ENCODE data around the gene ARFGAP2. TPM values are rescaled to one million over a fixed set of nuclear protein-coding genes. Genes with fewer than 3 reads are reported as not detected.

Gene ARFGAP2
- total and polyA plus RNA-seq, 2 of the 8 experiments (the other 6 are each of a cell fraction or from before 2014, with no cell fraction given) = 50.2 to 64.0 TPM

DNA sequence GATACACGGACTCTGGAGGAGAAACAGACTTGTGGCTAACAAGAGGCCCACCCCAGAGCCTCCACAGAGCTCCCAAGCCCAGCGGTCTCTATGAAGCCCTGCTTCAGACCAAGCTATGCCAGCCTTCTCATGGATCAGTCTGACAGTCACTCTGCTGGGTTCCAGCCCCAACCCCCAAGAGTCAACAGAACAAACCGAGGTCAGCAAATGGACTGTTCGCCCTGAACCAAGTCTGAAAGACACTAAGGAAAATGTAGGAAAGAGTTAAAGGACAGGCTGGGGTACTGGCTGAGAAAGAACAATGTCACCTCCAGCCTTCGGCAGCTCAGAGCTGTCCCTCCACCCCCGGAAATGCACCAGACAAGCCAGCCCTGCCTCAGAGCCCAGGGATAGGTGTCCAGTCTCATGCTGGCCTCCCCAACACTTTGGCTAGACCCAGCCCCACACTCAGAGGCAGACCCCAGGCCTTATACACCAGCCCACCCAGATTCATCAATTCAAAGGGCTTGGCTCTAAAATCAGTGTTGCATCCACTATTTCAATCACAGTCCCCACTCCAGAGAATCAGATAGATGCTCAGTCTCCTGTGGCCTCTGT, 3.8 kb downstream of the ARFGAP2 start (continued):
- TF ChIP-seq CHD7 (IDR thresholded peaks at IDR 0.05; ENCODE audit: insufficient replicate concordance, low read length) (no peak), SP2 (IDR thresholded peaks at IDR 0.05; ENCODE audit: low read length) (no peak), KDM5A (IDR thresholded peaks at IDR 0.05; ENCODE audit: low read length) (no peak), HDAC6 (IDR thresholded peaks at IDR 0.05; ENCODE audit: low read depth, low read length) (no peak), RXRA (IDR thresholded peaks at IDR 0.05; ENCODE audit: insufficient read depth, low read depth, low read length) (no peak), SIN3A (conservative IDR thresholded peaks at IDR 0.05 in 1 of 2, IDR thresholded peaks at IDR 0.05 in 1 of 2; ENCODE audit: low read depth in 1 of 2, low read length in 2 of 2) (no peak), POLR2A (IDR thresholded peaks at IDR 0.05; ENCODE audit: control extremely low read depth in 1 of 2, low read depth in 2 of 2, low read length in 2 of 2) (no peak), CREB1 (IDR thresholded peaks at IDR 0.05) (no peak), BCL11A (IDR thresholded peaks at IDR 0.05; ENCODE audit: low read depth in 2 of 2, low read length in 2 of 2) (no peak), RBBP5 (IDR thresholded peaks at IDR 0.05; ENCODE audit: borderline replicate concordance, low read depth, low read length) (no peak), ZNF274 (IDR thresholded peaks at IDR 0.05; ENCODE audit: borderline replicate concordance, extremely low read depth, low read length) (no peak)
